GM19452 (cell line): ENCODE results near the gene FIP1L1.

Experiments used
- ATAC-seq: cut with Tn5 transposase; IDR thresholded peaks from one replicate; pipeline ENCODE4 v1.9.1; 2021; ENCODE audit not compliant: unreplicated experiment

The FIP1L1 gene

GRCh38 chr4:53498706-53499105, 121.3 kb downstream of the FIP1L1 start:
- no peak for ATAC-seq

- no peak for ATAC-seq
Measured at GRCh38 chr4:53499791-53500190, 122.3 kb downstream of the FIP1L1 start.

- no peak for ATAC-seq
Measured at GRCh38 chr4:53500546-53500945, 123.1 kb downstream of the FIP1L1 start.

GRCh38 chr4:53501561-53501960, 124.1 kb downstream of the FIP1L1 start:
- no peak for ATAC-seq

GRCh38 chr4:53502094-53502493, 124.7 kb downstream of the FIP1L1 start:
- no peak for ATAC-seq

- no peak for ATAC-seq
Measured at GRCh38 chr4:53505947-53506346, 128.5 kb downstream of the FIP1L1 start.

- no peak for ATAC-seq
Measured at GRCh38 chr4:53507058-53507457, 129.6 kb downstream of the FIP1L1 start.

GRCh38 chr4:53507671-53508286, 130.3 kb downstream of the FIP1L1 start:
- no peak for ATAC-seq

- no peak for ATAC-seq
Measured at GRCh38 chr4:53508446-53508845, 131.0 kb downstream of the FIP1L1 start.

- no peak for ATAC-seq
Measured at GRCh38 chr4:53510321-53510720, 132.9 kb downstream of the FIP1L1 start.
